Stimulated activated CD4-positive, alpha-beta T cell treated with anti-CD3 and anti-CD28 coated beads, Interleukin-4, amount 100 ng/mL, for 24 hours (primary cell): ENCODE measurements around the gene NUDT4.
A peak's percentile ranks its signal among the peaks of the same experiment; 100 is the strongest.
"Not testable (repeated sequence)": the region's sequence is repeated elsewhere in the genome, so short reads cannot be mapped to it uniquely, and the experiment has no call there.

Experiments used
- DNase-seq: peaks from one replicate; pipeline ENCODE4 v3.0.0-alpha.2; 2020

NUDT4 gene

GRCh38 chr12:93429852-93430251 lies 52.1 kb downstream of the NUDT4 start:
- DNase-seq, result no peak

- no peak for DNase-seq
These were observed 52.6 kb downstream of the NUDT4 start for GRCh38 chr12:93430280-93430679.

DNA sequence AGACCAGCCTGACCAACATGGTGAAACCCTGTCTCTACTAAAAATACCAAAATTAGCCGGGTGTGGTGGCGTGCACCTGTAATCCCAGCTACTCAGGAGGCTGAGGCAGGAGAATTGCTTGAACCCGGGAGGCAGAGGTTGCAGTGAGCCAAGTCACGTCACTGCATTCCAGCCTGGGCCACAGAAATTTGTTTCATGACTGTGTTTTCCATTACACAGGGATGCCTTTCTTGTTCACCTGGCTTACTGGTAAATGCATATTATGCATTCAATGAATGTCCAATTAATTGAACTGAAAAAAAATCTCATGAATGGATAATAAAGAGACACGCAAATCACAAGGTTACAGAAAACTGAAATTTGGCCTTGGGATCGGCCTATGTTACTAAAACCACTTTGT lies 54.3 kb downstream of the NUDT4 start:
- DNase-seq, result not testable (repeated sequence)

DNA sequence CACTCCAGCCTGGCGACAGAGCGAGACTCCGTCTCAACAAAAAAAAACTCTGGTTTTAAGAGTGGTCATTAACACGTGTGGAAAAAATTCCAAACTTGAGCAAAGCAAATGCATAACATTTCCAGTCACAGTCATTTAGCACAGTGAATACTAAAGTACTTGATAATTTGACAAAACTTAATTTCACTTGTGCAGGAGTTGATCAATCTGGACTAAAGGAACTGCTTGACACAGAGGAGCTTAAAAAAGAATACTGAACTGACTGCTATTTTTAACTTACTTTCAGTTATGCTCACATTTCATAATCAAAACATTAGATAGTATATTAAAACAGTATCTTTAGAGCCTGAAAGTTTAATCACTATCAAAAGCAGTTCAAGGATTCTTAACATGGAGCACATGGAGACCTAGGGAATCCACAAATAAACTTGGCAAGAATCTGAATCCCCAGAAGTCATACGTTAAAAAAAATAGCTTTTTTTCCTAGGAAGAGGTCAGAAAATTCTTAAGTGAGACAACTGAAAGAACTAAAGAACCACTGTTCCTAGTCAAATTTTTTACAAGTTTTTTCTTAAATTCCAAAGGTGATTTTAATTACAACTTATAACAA lies 56.6 kb downstream of the NUDT4 start:
- no peak for DNase-seq

- DNase-seq, result no peak
These were observed 60.7 kb downstream of the NUDT4 start for GRCh38 chr12:93438266-93439050.

- no peak for DNase-seq
These were observed 62.5 kb downstream of the NUDT4 start for GRCh38 chr12:93440043-93440835.

DNA sequence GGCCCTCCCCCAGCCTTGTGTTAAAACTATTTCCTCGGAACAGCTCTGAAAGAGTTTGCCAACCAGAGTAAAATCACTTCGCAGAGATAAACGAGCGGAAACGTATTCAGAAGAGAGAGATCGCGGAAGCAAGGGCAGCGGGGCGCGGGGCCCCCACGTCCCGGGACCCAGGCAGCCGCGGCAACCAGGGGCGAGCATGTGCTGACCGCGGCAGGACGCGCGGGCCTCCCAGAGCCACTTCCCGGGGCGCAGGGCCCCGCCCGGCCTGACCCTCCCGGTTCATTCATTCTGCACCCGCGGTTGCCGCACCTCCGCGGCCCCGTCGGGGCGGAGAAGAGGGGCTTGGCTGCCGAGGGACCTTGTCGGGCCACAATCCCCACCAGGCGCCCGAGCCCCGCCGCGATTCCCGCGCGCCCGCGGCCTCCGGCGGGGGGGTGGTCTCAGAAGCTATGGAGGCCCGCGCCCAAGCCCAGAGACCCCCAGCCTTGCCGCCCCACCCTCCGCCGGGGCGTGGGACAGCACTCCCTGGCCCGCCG lies 63.4 kb downstream of the NUDT4 start:
- DNase-seq, result peak; percentile 34

DNA sequence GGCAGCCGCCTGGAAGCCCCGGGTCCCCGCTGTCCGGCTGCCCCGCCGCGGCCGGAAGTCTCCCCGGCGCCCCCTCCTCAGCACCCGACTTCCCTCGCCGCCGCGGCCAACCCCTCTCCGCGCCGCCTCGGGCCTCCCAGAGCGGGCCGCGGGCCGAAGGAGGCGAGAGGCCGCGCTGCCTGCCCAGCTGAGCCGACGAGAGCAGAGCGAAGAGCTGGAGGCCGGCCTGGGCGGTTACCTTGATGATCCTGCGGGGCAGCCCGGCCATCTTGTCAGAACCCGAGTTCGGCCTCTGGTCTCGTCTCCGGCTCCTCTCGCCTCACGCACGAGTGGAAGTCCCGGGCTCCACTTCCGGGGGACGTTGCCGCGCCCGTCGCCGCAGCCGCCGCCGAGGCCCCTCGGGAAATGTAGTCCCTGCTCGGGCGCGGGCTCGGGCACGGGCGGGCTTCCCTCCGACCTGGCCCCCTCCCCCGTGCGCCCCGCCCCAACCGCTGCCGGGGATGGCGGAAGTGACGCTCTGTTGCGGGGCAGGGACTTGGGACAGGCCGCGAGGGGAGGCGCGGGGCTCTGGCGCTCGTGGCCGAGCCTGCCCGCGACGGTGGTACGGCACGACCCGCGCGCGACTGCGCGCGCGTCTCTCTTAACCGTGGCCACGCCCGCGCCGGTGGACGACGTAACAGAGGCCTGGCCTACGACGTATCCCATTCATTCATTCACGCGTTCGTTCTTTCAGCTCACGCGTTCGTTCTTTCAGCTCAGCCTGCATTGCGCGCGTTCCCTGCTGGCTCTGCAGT lies 64.1 kb downstream of the NUDT4 start, which contains the start of gene UBE2N:
Gene UBE2N, minus strand, starts transcription at position 331 of the 794 bp plus-strand sequence. Its CDS starts 63 bp downstream, at position 268.
- peak; percentile 96 for DNase-seq

DNA sequence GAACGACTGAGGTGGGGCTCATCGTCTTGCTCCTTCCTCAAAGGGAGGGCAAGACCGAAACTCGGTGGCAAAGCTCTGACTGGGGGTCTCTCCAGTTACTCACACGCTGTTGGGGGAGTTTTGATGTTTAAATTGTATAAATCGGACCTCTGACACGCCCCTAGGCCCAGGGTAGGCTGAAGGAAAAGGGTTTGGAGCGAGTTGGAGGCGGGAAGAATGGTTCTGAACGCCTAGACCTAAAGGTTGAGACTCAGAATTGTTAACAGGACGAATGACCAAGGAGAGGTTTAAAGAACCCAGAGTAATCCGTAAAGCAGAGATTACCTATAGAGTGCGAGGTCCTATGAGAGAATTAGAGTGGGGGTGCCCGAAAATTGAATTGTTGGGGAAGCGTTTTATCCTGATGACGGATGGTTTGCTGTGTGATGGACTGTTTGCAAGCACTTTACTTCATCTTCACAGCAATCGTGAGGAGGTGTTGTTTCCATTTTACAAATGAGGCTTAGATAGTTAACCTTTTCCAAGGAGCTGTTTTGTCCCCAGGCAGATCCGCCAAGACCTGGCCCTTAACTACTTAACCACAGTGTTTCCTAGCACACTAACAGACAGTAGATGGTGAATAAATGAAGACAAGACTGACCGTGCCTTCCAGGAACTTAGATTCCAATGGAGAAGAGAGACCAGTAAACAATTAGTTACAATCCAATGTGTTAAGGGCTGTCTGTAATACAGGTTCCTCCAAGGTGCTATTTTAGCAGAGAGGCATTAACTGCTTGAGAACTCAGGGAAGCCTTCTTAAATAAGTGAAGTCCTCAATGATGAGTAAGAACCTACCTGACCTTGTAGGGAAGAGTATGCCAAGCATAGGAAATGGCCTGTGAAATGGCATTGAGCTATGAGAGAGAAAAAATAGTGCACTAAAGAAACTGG lies 65.0 kb downstream of the NUDT4 start:
- no peak for DNase-seq

- DNase-seq, result no peak
These were observed 65.9 kb downstream of the NUDT4 start for GRCh38 chr12:93443576-93443975.

DNA sequence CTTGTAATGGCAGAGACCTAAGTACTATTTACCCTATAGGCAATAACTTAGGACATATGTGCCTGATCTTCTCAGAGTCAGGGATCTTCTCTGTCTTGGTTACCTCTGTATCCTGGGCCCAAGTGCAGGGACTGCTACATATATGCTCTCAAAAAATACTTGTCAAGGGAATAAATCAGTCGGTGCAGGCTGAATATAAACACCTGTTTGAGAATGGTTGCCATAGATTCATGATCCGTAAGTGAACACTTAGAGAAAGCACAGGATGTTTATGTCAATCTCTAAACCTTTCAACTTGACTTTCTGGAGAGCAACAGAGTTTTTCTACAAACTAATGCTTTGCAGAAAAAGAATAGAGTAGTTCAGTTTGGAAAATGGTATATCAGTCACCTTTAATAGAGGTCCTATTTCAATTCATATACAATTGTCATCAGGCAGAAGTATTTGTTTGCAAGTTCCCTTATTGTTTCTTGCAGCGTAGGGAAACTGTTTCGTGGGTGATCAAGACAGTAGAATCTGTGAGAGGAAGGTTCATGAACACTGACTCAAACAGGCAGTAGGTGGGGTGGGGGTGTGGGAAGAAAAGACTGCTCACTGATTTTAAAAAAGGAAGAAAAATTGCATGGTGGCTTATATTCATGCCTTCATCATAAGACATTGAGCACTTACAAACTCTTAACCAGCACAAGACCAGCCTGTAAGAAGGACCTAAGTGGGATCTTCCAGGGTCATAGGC lies 70.0 kb downstream of the NUDT4 start:
- DNase-seq, result peak; percentile 27

GRCh38 chr12:93448796-93449195 lies 71.1 kb downstream of the NUDT4 start:
- DNase-seq, result no peak

DNA sequence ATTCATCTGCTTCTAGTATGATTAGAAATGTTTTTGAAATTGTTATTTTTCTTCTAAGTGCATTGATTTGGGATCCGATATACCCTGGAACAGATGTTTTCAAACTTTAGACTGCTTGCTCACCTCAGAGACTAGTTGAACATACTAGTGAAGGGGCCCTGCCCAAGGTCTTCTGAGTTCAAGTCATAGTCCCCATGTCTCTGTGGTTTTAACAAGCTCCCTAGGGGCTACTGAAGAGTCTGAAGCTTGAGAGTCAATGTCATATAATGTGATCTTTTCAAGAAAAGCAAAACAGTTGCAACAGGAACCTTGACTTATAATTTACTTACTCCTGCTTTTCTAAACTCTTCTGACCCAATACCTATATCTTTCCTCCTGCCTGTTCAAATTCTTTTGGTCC lies 71.6 kb downstream of the NUDT4 start:
- DNase-seq, result no peak

- no peak for DNase-seq
These were observed 73.9 kb downstream of the NUDT4 start for GRCh38 chr12:93451423-93452158.

- DNase-seq, result no peak
These were observed 75.9 kb downstream of the NUDT4 start for GRCh38 chr12:93453633-93454032.

DNA sequence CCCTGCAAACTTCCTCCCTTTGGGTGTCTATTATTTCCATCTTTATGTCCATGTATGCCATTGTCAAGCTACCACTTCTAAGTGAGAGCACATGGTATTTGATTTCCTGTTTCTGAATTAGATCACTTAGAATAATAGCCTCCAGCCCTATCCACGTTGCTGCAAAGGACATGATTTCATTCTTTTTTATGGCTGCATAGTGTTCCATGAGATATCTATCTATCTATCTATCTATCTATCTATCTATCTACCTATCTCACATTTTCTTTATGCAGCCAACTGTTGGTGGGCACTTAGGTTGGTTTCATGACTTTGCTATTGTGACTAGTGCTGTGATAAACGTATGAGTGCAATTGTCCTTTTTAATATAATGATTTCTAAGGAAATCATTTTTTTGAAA lies 78.4 kb downstream of the NUDT4 start:
- DNase-seq, result no peak
